Heart right ventricle (tissue), 16 donors: ENCODE results near the gene NR1H3. TPM values are rescaled to one million over a fixed set of nuclear protein-coding genes. Genes with fewer than 3 reads are reported as not detected.
"Not testable (repeated sequence)": the region's sequence is repeated elsewhere in the genome, so short reads cannot be mapped to it uniquely, and the experiment has no call there.

Source experiments
- ATAC-seq, 8 donors: fragments of 200-7000 bp; cut with Tn5 transposase; one replicate each; pipeline ENCODE4 v1.9.1; 2020; ENCODE audit warnings: mild to moderate bottlenecking in 8 of 8, moderate library complexity in 8 of 8, moderate number of reproducible peaks in 1 of 8
- DNase-seq, 2 donors: peaks; one replicate each; pipeline ENCODE4 v3.0.0-alpha.2; 2020
- H3K27ac ChIP-seq, 10 donors: fragments of 200-600 bp; sonication (generic) in 2 of 10; one replicate each; pipeline versions ENCODE4 v1.5.0 to v1.8.0; 2020 to 2022; ENCODE audit warnings: mild to moderate bottlenecking in 3 of 10
- H3K27me3 ChIP-seq, 7 donors: fragments of 200-600 bp; one replicate each; pipeline ENCODE4 v1.8.0; 2021 to 2022; ENCODE audit warnings: mild to moderate bottlenecking in 2 of 7
- H3K36me3 ChIP-seq, 9 donors: fragments of 200-600 bp; sonication (generic) in 1 of 9; one replicate each; pipeline versions ENCODE4 v1.5.0 to v1.8.0; 2020 to 2022; ENCODE audit warnings: mild to moderate bottlenecking in 2 of 9
- H3K4me1 ChIP-seq, 9 donors: fragments of 200-600 bp; sonication (generic) in 1 of 9; one replicate each; pipeline versions ENCODE4 v1.5.0 to v1.8.0; 2020 to 2022; ENCODE audit warnings: mild to moderate bottlenecking in 4 of 9
- H3K4me3 ChIP-seq, 10 donors: fragments of 200-600 bp; sonication (generic) in 2 of 10; one replicate each; pipeline versions ENCODE4 v1.5.0 to v1.8.0; 2020 to 2022; ENCODE audit warnings: mild to moderate bottlenecking in 7 of 10, moderate library complexity in 2 of 10
- H3K9me3 ChIP-seq, 11 donors: fragments of 200-600 bp in 10 of 11; sonication (generic) in 2 of 11; one replicate each; pipeline versions ENCODE4 v1.5.0 to v1.8.0; 2013 to 2022; ENCODE audit warnings: mild to moderate bottlenecking in 2 of 11, control low read depth in 1 of 11, moderate library complexity in 1 of 11
- WGBS, 2 donors: extraction: QIAGEN DNeasy Blood & Tissue Kit; methylation state at CpG; one replicate each; pipeline ENCODE4 v1.1.7; 2013; ENCODE audit warnings: inconsistent platforms in 1 of 2; 5-methylcytosine and 5-hydroxymethylcytosine counted together
- intact Hi-C, 10 donors: fragments of 100-400 bp; cut with DNase I; formaldehyde crosslinking; loops; one replicate each; pipeline versions ENCODE4 v1.11.1 to v1.14.2; 2022
- polyA plus RNA-seq, 2 donors: library from polyadenylated mRNA; stranded (reverse); fragments of 200-250 nt; gene quantifications; one replicate each; pipeline ENCODE4 v1.2.3, GENCODE V29; 2013
- total RNA-seq, 10 donors: library from RNA; stranded (reverse); fragmentation: NEBNext Ultra II Directional in 3 of 10; extraction: Animal tissue kit (Norgen Biotek cat#: 25700) in 3 of 10; gene quantifications; one replicate each; pipeline versions ENCODE4 v1.2.1 to v1.2.4, GENCODE V29; 2021 to 2023
- TF ChIP-seq, protein P1 (sequence below), 9 donors: fragments of 200-600 bp; sonication (generic) in 2 of 9; IDR thresholded peaks; one replicate each; pipeline versions ENCODE4 v1.5.0 to v1.8.0; 2021 to 2022; ENCODE audit warnings: antibody characterized with exemption in 9 of 9, mild to moderate bottlenecking in 5 of 9, moderate library complexity in 1 of 9
- donor health status: Arrhythmogenic right ventricular cardiomyopathy.
- donor health status: ischemic (EF 13 %, LVEDD 7.1; RV severe dilation, severe dysfunction).
- donor health status: healthy with polysubstance abuse.
- donor health status: DM: no; HTN: yes; CAD: no.
- donor health status: DM: no; HTN: no; CAD: no.
- donor health status: ischemic (EF 25% LVEDD 6.9; RV normal size, moderate dysfunction).
- donor health status: ischemic (EF 25% LVEDD 5.7; RV mildly dilated, moderate dysfunction).
- donor health status: healthy.
- donor health status: DM: yes; HTN: yes; CAD: no.
- donor health status: Ischemic cardiomyopathy.
- donor health status: ischemic (EF 35%, LVEDD 5.7; RV mildly dilated, moderate dysfunction).
- donor health status: nonischemic (EF 11% LVEDD 7.7; RV severe dilation, severe dysfunction).
- donor health status: DM: yes; HTN: yes; CAD: no.
- donor health status: PGD.
- donor health status: ischemic (EF 29% LVEDD 5.4; RV normal size, mild dysfunction).
- donor health status: nonischemic (EF 23%, LVEDD 6.1; RV moderate dilation, normal function).

The NR1H3 gene
- total and polyA plus RNA-seq, 12 donors: 6.6 to 49.2 (median 10.0) TPM

GRCh38 chr11:47314992-47315391 lies 57.2 kb downstream of the NR1H3 start:
- ATAC-seq: no peak
- no peak overlapping the region for H3K27ac ChIP-seq
- DNase-seq: no peak
- no peaks in the 10 kb centered on the region for H3K27me3 ChIP-seq
- WGBS, 2 donors: 75 to 85% methylated on average over 5 of the region's 5 CpGs
- peaks cover 0 to 98% (median 0%) of the 10 kb centered on the region in 9 donors for H3K36me3 ChIP-seq
- no peak overlapping the region for H3K4me3 ChIP-seq
- H3K9me3 ChIP-seq: no peaks in the 10 kb centered on the region
- TF ChIP-seq, protein P1, sequence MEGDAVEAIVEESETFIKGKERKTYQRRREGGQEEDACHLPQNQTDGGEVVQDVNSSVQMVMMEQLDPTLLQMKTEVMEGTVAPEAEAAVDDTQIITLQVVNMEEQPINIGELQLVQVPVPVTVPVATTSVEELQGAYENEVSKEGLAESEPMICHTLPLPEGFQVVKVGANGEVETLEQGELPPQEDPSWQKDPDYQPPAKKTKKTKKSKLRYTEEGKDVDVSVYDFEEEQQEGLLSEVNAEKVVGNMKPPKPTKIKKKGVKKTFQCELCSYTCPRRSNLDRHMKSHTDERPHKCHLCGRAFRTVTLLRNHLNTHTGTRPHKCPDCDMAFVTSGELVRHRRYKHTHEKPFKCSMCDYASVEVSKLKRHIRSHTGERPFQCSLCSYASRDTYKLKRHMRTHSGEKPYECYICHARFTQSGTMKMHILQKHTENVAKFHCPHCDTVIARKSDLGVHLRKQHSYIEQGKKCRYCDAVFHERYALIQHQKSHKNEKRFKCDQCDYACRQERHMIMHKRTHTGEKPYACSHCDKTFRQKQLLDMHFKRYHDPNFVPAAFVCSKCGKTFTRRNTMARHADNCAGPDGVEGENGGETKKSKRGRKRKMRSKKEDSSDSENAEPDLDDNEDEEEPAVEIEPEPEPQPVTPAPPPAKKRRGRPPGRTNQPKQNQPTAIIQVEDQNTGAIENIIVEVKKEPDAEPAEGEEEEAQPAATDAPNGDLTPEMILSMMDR (IDR thresholded peaks at IDR 0.05): no peak
- intact Hi-C loops: no loop called here
- H3K4me1 ChIP-seq: peaks cover 0 to 3% (median 0%) of the 10 kb centered on the region in 9 donors

GRCh38 chr11:47316501-47316900 lies 58.7 kb downstream of the NR1H3 start:
- intact Hi-C loops, H3K27ac ChIP-seq, H3K27me3 ChIP-seq, DNase-seq, H3K9me3 ChIP-seq, ATAC-seq, H3K4me3 ChIP-seq, H3K4me1 ChIP-seq: not testable (repeated sequence)
- 86 to 91% methylated on average over 8 of the region's 8 CpGs for WGBS, 2 donors
- H3K36me3 ChIP-seq: peaks cover 0 to 96% (median 0%) of the 10 kb centered on the region in 9 donors

- Histone ChIP-seq H3K27me3 (no peaks in the 10 kb centered on the region), H3K4me1 (peaks cover 0 to 3% (median 0%) of the 10 kb centered on the region in 9 donors), H3K27ac (no peak overlapping the region), H3K36me3 (peaks cover 0 to 96% (median 0%) of the 10 kb centered on the region in 9 donors), H3K9me3 (no peaks in the 10 kb centered on the region), H3K4me3 (no peak overlapping the region)
- 82 to 87% methylated on average over 5 of the region's 5 CpGs for WGBS, 2 donors
- intact Hi-C loops: no loop called here
- ATAC-seq (no peak), DNase-seq (no peak)
- TF ChIP-seq, protein P1 (IDR thresholded peaks at IDR 0.05): no peak
Observed at GRCh38 chr11:47317064-47317828, 59.5 kb downstream of the NR1H3 start.

- no peak for ATAC-seq
- 76 to 88% methylated on average over 2 of the region's 2 CpGs for WGBS, 2 donors
- TF ChIP-seq, protein P1 (IDR thresholded peaks at IDR 0.05): no peak
- no peaks in the 10 kb centered on the region for H3K27me3 ChIP-seq
- peaks cover 0 to 3% (median 0%) of the 10 kb centered on the region in 9 donors for H3K4me1 ChIP-seq
- no peak overlapping the region for H3K4me3 ChIP-seq
- no peaks in the 10 kb centered on the region for H3K9me3 ChIP-seq
- DNase-seq: no peak
- H3K36me3 ChIP-seq: peaks cover 0 to 96% (median 0%) of the 10 kb centered on the region in 9 donors
- H3K27ac ChIP-seq: no peak overlapping the region
- intact Hi-C loops: no loop called here
Observed at GRCh38 chr11:47318166-47318565, 60.4 kb downstream of the NR1H3 start.

Other genes starting within 250 kb of the NR1H3 start
- gene ARFGAP2, start 81.1 kb upstream of the NR1H3 start, total RNA-seq: 10 to 100 TPM; 55.7 to 69.7 (median 62.9) TPM
- gene ARFGAP2, start 81.1 kb upstream of the NR1H3 start, polyA plus RNA-seq: 10 to 100 TPM; 47.8 to 70.2 TPM
- 100 to 1,000 TPM; 146 to 335 (median 257) TPM for gene PACSIN3, start 71.6 kb upstream of the NR1H3 start, total RNA-seq
- 100 to 1,000 TPM; 163 to 209 TPM for gene PACSIN3, start 71.6 kb upstream of the NR1H3 start, polyA plus RNA-seq
- gene DDB2, start 43.0 kb upstream of the NR1H3 start, total RNA-seq: 10 to 100 TPM in 4 of 10 donors, 1 to 10 TPM in 6; 6.4 to 22.5 (median 8.3) TPM
- gene DDB2, start 43.0 kb upstream of the NR1H3 start, polyA plus RNA-seq: 10 to 100 TPM in 1 of 2 donors, 1 to 10 TPM in 1; 8.1 to 30.6 TPM
- 10 to 100 TPM; 17.2 to 38.8 (median 21.8) TPM for gene ACP2, start 9.2 kb upstream of the NR1H3 start, total RNA-seq
- 10 to 100 TPM; 28.9 to 42.6 TPM for gene ACP2, start 9.2 kb upstream of the NR1H3 start, polyA plus RNA-seq
- gene MADD, start 12.1 kb downstream of the NR1H3 start, total RNA-seq: 10 to 100 TPM; 23.8 to 54.8 (median 35.7) TPM
- gene MADD, start 12.1 kb downstream of the NR1H3 start, polyA plus RNA-seq: 10 to 100 TPM; 24.4 to 35.1 TPM
- gene MYBPC3, start 94.7 kb downstream of the NR1H3 start, total RNA-seq: 1,000 to 10,000 TPM; 1,404 to 3,138 (median 2,490) TPM
- 1,000 to 10,000 TPM in 1 of 2 donors, 100 to 1,000 TPM in 1; 484 to 2,250 TPM for gene MYBPC3, start 94.7 kb downstream of the NR1H3 start, polyA plus RNA-seq
- gene SPI1, start 120.6 kb downstream of the NR1H3 start, total RNA-seq: 10 to 100 TPM in 3 of 10 donors, 1 to 10 TPM in 7; 3.4 to 38.9 (median 6.7) TPM
- gene SPI1, start 120.6 kb downstream of the NR1H3 start, polyA plus RNA-seq: 10 to 100 TPM in 1 of 2 donors, 1 to 10 TPM in 1; 6.7 to 10.2 TPM
- gene SLC39A13, start 150.6 kb downstream of the NR1H3 start, total RNA-seq: 10 to 100 TPM; 31.1 to 54.5 (median 40.8) TPM
- 10 to 100 TPM; 62.3 to 86.4 TPM for gene SLC39A13, start 150.6 kb downstream of the NR1H3 start, polyA plus RNA-seq
- gene PSMC3, start 168.4 kb downstream of the NR1H3 start, total RNA-seq: 100 to 1,000 TPM; 129 to 171 (median 140) TPM
- gene PSMC3, start 168.4 kb downstream of the NR1H3 start, polyA plus RNA-seq: 100 to 1,000 TPM; 184 to 272 TPM
- gene RAPSN, start 191.1 kb downstream of the NR1H3 start, total RNA-seq: 10 to 100 TPM in 1 of 10 donors, 1 to 10 TPM in 9; 2.9 to 10.2 (median 4.0) TPM
- 1 to 10 TPM in 1 of 2 donors, under 1 TPM in 1; 0.33 to 6.2 TPM for gene RAPSN, start 191.1 kb downstream of the NR1H3 start, polyA plus RNA-seq